GM10266 (cell line): ENCODE results near the gene CACNA1G.

Experiments
- DNase-seq: peaks from one replicate; pipeline ENCODE4 v3.0.0; 2012; ENCODE audit errors: extremely low spot score
- TF ChIP-seq, protein P1 (sequence below): IDR thresholded peaks from 2 replicates; pipeline ENCODE4 v1.5.1; 2012; ENCODE audit warnings: mild to moderate bottlenecking, low read depth; ENCODE audit not compliant: control insufficient read depth, insufficient read depth; ENCODE audit errors: missing control alignments

Gene CACNA1G

DNA sequence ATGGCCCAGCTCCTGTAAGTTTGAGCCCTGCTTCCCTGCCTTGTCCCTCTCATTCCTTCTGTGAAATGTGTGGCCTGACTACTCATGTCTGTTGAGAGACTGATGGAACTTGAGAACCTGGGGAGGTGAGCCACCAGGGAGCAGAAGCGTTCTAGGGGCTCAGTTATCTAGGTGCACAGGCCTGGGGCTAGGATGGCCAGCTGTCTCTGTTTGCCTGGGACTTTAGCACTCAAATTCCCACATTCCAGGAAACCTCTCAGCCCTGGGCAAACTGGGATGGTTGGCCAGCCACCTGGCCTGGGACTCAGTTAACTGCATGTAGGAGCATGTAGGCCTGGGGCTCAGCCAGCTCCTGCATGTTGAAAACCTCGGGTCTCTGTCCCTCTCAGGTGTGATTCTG lies 37.3 kb upstream of the CACNA1G start:
- no peak for DNase-seq
- TF ChIP-seq, protein P1, sequence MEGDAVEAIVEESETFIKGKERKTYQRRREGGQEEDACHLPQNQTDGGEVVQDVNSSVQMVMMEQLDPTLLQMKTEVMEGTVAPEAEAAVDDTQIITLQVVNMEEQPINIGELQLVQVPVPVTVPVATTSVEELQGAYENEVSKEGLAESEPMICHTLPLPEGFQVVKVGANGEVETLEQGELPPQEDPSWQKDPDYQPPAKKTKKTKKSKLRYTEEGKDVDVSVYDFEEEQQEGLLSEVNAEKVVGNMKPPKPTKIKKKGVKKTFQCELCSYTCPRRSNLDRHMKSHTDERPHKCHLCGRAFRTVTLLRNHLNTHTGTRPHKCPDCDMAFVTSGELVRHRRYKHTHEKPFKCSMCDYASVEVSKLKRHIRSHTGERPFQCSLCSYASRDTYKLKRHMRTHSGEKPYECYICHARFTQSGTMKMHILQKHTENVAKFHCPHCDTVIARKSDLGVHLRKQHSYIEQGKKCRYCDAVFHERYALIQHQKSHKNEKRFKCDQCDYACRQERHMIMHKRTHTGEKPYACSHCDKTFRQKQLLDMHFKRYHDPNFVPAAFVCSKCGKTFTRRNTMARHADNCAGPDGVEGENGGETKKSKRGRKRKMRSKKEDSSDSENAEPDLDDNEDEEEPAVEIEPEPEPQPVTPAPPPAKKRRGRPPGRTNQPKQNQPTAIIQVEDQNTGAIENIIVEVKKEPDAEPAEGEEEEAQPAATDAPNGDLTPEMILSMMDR = no peak

DNA sequence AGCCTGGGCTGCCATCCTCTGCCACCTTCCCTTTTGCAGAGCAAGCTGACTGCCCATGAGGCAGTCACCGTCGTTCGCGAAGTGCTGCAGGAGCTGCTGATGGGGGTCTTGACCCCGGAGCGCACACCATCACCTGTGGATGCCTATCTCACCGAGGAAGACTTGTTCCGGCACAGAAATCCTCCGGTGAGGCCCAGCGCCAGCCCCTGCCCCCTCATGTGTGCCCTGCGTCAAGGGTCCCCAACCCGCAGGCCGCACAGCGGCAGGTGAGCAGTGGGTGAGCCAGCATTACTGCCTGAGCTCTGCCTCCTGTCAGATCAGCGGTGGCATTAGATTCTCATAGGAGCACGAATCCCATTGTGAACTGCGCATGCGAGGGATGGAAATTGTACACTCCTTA lies 35.7 kb upstream of the CACNA1G start:
- no peak for DNase-seq
- TF ChIP-seq, protein P1 = no peak

DNA sequence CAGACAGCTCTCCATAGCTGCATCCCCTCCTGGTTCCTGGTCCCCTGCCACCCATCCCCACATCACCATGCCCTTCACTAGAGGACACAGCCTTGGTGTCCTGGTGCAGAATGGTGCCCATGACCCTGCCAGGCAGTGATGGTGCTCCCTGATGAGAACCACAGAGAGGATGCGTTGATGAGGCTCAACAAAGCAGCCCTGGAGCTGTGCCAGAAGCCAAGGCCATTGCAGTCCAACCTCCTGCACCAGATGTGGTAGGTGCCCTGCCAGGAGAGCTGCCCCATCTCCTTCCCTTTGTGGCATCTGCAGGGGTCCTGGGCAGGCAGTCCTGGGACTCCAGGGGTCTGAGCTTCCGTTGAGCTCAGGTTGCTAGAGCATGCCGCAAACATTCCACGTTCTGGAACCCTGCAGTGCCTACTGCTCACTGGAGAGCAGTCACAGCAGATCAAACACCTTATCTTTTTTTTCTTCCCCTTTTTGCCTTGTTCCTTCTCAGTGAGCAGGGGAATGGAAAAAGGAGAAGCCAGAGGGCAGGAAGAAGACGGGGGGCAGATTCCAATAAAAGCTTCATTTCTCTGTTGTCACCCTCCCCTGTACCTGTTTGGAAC lies 33.3 kb upstream of the CACNA1G start:
- no peak for DNase-seq
- TF ChIP-seq, protein P1 = no peak

DNA sequence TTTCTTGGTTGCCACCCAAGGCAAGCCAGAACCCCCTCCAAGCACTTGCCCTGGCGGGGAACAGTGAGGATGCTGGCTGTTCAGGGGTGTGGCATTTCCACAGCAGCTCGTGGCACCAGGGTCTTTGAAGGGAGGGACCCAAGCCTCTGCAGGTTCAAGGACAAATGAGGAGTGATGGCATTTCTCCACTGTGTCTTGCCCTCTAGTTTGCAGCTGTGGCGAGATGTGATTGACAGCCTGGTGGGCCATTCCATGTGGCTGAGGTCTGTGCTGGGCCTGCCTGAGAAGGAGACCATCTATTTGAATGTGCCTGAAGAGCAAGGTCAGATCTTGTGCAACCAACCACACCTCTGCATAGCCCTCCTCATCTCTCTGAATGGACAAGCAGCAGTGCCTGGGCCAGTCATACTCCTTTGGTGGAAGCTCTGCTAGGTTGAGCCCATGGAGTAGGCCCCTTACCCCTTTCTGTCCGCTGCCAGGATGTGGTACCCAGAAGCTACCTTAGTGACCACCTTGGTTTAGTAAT lies 32.5 kb upstream of the CACNA1G start:
- no peak for DNase-seq
- TF ChIP-seq, protein P1 = no peak

DNA sequence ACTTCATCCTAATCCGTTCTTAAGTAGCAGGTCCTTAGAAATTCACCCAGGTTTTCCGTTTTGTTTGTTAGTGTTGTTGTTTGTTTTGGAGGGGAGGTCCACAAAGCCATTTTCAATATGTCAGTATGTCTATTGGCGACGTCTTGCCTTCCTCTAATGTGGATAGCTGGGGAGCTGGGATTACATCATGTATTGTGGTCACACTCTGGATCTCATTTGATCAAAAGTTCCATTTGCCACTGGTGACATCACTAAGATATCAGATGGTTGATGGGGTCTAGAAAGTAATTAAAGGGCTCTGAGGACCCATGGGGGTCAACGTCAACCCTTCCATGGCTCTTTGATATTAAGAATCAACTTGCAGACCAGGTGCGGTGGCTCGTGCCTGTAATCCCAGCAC lies 30.7 kb upstream of the CACNA1G start:
- no peak for DNase-seq
- TF ChIP-seq, protein P1 = no peak

DNA sequence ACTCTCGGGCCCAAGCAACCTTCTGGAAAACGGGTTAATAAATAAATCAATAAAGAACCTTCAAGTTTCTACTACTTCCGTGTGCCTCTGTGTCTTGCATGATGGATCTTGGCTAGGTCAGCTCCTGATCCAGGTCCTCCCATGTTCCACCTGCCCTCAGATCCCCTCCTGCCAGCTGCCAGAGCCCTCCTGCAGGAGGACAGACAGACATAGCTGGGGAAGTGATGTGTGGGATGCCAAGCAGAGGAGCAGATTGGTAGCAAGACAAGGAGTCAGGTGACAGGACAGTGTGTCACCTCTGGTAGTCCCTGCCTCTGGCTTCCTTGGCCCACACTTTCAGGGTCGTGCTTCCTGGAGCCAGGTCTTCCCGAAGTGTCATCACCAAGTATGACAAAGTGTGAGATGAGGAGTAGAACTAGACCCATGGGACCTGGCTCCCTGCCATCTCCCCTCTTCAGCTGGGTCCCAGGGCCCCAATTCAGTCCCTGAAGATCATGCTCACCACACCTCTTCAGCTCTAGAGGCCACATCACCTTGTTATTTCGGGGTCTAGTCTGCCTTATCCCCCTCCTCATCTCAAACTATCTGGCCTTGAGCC lies 29.0 kb upstream of the CACNA1G start:
- no peak for DNase-seq
- TF ChIP-seq, protein P1 = no peak

DNA sequence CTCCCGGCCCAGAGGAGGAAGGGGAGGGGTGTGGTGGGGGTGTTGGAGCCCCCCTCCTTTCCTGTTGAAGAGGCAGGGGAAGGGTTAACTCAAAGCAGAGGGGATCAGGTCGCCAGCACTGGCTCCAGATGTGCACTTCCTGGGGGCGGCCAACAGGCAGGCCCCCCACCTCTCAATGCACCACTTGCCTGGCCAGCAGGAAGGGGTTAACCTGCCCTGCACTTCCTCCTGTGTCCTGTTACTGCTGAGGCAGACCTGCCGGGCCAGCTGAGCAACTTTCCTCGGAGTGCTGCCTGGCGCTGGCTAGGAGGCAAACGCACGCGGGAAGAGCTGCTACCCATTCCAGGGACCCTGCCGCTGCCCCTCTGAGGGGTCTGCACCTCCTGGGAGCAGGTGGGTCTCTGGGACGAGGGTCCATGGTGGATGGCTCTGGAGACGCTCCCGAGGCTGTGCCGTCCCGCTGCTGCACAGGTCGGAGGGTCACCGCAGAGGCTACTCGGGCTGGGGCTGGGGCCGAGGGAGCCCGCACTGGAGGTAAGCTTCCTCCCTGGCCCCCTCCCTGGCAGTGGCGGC lies 28.0 kb upstream of the CACNA1G start, which contains the start of gene EPN3:
Gene EPN3 (plus strand): TSS at position 284 of the 573 bp plus-strand sequence. CDS start 3,822 bp downstream, outside the sequence.
- TF ChIP-seq, protein P1 = no peak
- DNase-seq = no peak
